ENCODE results near the gene PSD. TPM values are rescaled to one million over a fixed set of nuclear protein-coding genes. Genes with fewer than 3 reads are reported as not detected.

The PSD gene
- total and polyA plus RNA-seq, 9 of the 15 experiments (the other 6 are each of a cell fraction or from before 2014, with no cell fraction given) = 0.11 to 1.7 (median 0.54) TPM; not detected in 2

GRCh38 chr10:102461187-102462054 is 42.8 kb upstream of the PSD start (continued):
- TF ChIP-seq, protein P1, sequence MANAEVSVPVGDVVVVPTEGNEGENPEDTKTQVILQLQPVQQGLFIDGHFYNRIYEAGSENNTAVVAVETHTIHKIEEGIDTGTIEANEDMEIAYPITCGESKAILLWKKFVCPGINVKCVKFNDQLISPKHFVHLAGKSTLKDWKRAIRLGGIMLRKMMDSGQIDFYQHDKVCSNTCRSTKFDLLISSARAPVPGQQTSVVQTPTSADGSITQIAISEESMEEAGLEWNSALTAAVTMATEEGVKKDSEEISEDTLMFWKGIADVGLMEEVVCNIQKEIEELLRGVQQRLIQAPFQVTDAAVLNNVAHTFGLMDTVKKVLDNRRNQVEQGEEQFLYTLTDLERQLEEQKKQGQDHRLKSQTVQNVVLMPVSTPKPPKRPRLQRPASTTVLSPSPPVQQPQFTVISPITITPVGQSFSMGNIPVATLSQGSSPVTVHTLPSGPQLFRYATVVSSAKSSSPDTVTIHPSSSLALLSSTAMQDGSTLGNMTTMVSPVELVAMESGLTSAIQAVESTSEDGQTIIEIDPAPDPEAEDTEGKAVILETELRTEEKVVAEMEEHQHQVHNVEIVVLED (CRISPR knock-in tag; IDR thresholded peaks at IDR 0.05) = peak; percentile 83
- TF ChIP-seq SIN3A (IDR thresholded peaks at IDR 0.05; ENCODE audit: borderline replicate concordance in 2 of 2, control insufficient read depth in 1 of 2, low read depth in 2 of 2, low read length in 2 of 2) (peak in 1 of 2 experiments; percentile 81; a peak in 1 of 4 replicates), RBFOX2 (IDR thresholded peaks at IDR 0.05; ENCODE audit: low read depth, low read length) (peak; percentile 82), POLR2A (conservative IDR thresholded peaks at IDR 0.05) (peak; percentile 55; the same call in 1 of the 2 replicates), RNF2 (IDR thresholded peaks at IDR 0.05) (no peak), ZNF24 (IDR thresholded peaks at IDR 0.05) (no peak), CBFA2T2 (conservative IDR thresholded peaks at IDR 0.05) (peak; percentile 32), NRF1 (conservative IDR thresholded peaks at IDR 0.05 in 1 of 2, IDR thresholded peaks at IDR 0.05 in 1 of 2) (peak; percentile 95), TBP (optimal IDR thresholded peaks at IDR 0.05; ENCODE audit: low read depth, low read length) (peak; percentile 37), ZNF232 (CRISPR knock-in tag; IDR thresholded peaks at IDR 0.05) (no peak), HMGN3 (IDR thresholded peaks at IDR 0.05; ENCODE audit: borderline replicate concordance, extremely low read depth, insufficient read length, low read depth, low read length) (peak; percentile 31), GATAD2A (IDR thresholded peaks at IDR 0.05) (no peak), ZNF444 (CRISPR knock-in tag; IDR thresholded peaks at IDR 0.05) (no peak), SIX5 (IDR thresholded peaks at IDR 0.05; ENCODE audit: borderline replicate concordance in 1 of 2, insufficient read depth in 1 of 2, low read depth in 1 of 2, low read length in 2 of 2) (peak; percentile 50 to 68; a peak in 2 of 4 replicates), MECOM (CRISPR knock-in tag; IDR thresholded peaks at IDR 0.05) (no peak), HDAC2 (IDR thresholded peaks at IDR 0.05) (no peak), ZFX (CRISPR knock-in tag; IDR thresholded peaks at IDR 0.05) (peak; percentile 40)
- TF ChIP-seq, protein P2, sequence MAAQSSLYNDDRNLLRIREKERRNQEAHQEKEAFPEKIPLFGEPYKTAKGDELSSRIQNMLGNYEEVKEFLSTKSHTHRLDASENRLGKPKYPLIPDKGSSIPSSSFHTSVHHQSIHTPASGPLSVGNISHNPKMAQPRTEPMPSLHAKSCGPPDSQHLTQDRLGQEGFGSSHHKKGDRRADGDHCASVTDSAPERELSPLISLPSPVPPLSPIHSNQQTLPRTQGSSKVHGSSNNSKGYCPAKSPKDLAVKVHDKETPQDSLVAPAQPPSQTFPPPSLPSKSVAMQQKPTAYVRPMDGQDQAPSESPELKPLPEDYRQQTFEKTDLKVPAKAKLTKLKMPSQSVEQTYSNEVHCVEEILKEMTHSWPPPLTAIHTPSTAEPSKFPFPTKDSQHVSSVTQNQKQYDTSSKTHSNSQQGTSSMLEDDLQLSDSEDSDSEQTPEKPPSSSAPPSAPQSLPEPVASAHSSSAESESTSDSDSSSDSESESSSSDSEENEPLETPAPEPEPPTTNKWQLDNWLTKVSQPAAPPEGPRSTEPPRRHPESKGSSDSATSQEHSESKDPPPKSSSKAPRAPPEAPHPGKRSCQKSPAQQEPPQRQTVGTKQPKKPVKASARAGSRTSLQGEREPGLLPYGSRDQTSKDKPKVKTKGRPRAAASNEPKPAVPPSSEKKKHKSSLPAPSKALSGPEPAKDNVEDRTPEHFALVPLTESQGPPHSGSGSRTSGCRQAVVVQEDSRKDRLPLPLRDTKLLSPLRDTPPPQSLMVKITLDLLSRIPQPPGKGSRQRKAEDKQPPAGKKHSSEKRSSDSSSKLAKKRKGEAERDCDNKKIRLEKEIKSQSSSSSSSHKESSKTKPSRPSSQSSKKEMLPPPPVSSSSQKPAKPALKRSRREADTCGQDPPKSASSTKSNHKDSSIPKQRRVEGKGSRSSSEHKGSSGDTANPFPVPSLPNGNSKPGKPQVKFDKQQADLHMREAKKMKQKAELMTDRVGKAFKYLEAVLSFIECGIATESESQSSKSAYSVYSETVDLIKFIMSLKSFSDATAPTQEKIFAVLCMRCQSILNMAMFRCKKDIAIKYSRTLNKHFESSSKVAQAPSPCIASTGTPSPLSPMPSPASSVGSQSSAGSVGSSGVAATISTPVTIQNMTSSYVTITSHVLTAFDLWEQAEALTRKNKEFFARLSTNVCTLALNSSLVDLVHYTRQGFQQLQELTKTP (IDR thresholded peaks at IDR 0.05; ENCODE audit: low read depth in 1 of 2, partially characterized antibody in 2 of 2) = no peak
- TF ChIP-seq, protein P3, sequence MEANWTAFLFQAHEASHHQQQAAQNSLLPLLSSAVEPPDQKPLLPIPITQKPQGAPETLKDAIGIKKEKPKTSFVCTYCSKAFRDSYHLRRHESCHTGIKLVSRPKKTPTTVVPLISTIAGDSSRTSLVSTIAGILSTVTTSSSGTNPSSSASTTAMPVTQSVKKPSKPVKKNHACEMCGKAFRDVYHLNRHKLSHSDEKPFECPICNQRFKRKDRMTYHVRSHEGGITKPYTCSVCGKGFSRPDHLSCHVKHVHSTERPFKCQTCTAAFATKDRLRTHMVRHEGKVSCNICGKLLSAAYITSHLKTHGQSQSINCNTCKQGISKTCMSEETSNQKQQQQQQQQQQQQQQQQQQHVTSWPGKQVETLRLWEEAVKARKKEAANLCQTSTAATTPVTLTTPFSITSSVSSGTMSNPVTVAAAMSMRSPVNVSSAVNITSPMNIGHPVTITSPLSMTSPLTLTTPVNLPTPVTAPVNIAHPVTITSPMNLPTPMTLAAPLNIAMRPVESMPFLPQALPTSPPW (CRISPR knock-in tag; IDR thresholded peaks at IDR 0.05) = peak; percentile 89
- TF ChIP-seq, protein P4, sequence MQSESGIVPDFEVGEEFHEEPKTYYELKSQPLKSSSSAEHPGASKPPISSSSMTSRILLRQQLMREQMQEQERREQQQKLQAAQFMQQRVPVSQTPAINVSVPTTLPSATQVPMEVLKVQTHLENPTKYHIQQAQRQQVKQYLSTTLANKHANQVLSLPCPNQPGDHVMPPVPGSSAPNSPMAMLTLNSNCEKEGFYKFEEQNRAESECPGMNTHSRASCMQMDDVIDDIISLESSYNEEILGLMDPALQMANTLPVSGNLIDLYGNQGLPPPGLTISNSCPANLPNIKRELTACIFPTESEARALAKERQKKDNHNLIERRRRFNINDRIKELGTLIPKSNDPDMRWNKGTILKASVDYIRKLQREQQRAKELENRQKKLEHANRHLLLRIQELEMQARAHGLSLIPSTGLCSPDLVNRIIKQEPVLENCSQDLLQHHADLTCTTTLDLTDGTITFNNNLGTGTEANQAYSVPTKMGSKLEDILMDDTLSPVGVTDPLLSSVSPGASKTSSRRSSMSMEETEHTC (IDR thresholded peaks at IDR 0.05) = peak; percentile 81
